Thyroid gland (tissue), 4 donors: Measurements from ENCODE around the gene FSTL4. TPM values are rescaled to one million over a fixed set of nuclear protein-coding genes. Genes with fewer than 3 reads are reported as not detected.

Experiments used
- DNase-seq, 2 donors: peaks; one replicate each; pipeline ENCODE4 v3.0.0-alpha.2; 2019
- H3K27ac ChIP-seq, 3 donors: fragments of 200-600 bp; sonication (generic); 1 replicate in 2 of 3; 2 replicates in 1 of 3; pipeline ENCODE4 v1.5.1; 2016 to 2019; ENCODE audit warnings: mild to moderate bottlenecking in 1 of 3, moderate library complexity in 1 of 3
- H3K27me3 ChIP-seq: fragments of 200-600 bp; sonication (generic); one replicate; pipeline ENCODE4 v1.5.1; 2019
- H3K36me3 ChIP-seq, 2 donors: fragments of 200-600 bp; sonication (generic); one replicate each; pipeline ENCODE4 v1.5.1; 2016 to 2019
- H3K4me1 ChIP-seq, 2 donors: fragments of 200-600 bp; sonication (generic); one replicate each; pipeline ENCODE4 v1.5.1; 2017 to 2019
- H3K4me3 ChIP-seq, 3 donors: fragments of 200-600 bp; sonication (generic); replicated peaks in 1 of 3; 1 replicate in 2 of 3; 2 replicates in 1 of 3; pipeline ENCODE4 v1.5.1; 2016; ENCODE audit warnings: mild to moderate bottlenecking in 1 of 3
- H3K9me3 ChIP-seq: fragments of 200-600 bp; sonication (generic); one replicate; pipeline ENCODE4 v1.5.1; 2017
- CTCF ChIP-seq, 6 experiments: fragments of 200-600 bp in 3 of 6; fragments of 450-650 bp in 3 of 6; sonication (generic) in 3 of 6; IDR thresholded peaks; one replicate each; pipeline ENCODE4 v1.5.1; 2016 to 2019; ENCODE audit warnings: antibody characterized with exemption in 6 of 6, mild to moderate bottlenecking in 2 of 6, inconsistent platforms in 1 of 6, moderate library complexity in 1 of 6
- POLR2A ChIP-seq, 2 donors: fragments of 450-650 bp; IDR thresholded peaks; one replicate each; pipeline ENCODE4 v1.6.1; 2017; ENCODE audit warnings: antibody characterized with exemption in 2 of 2, mild to moderate bottlenecking in 2 of 2, moderate library complexity in 1 of 2
- WGBS, 2 donors: methylation state at CpG; one replicate each; pipeline ENCODE4 v1.1.5; 2017; 5-methylcytosine and 5-hydroxymethylcytosine counted together
- intact Hi-C: fragments of 100-400 bp; cut with DNase I; formaldehyde crosslinking; loops from one replicate; pipeline ENCODE4 v1.15.1; 2023
- total RNA-seq, 4 donors: library from RNA; depleted of rRNA; stranded (reverse); fragments of >200 nt; gene quantifications; one replicate each; pipeline ENCODE4 v1.2.3, GENCODE V29; 2016

Gene FSTL4
- total RNA-seq, 4 donors from 2014 or later = 0.10 to 0.13 TPM; not detected in 2

DNA sequence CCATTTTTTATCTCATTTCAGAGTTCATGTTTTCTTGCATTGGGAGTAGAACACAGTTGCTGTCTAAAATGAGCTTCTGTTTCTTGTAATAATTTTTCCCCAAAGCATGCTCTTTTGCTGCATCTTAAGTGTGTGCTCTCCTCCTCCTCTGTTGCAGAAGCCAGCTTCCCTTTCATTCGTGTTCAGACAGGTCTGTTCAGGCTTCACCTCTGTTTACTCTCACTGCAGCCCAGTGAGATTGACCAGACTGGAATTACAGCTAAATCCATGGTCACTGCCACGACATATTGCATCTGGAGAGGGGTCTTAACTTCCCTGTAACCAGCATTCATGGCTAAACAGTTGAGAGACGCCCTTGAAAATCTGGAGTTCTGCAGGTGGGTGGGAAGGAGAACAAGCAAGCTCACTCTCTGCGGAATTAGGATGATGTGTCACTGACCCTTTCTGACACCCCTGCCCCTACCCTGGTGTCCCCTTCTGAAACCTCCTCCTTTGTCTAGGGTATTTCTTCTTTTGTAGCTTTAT, 223.2 kb downstream of the FSTL4 start:
- Histone ChIP-seq H3K4me3 (no peak overlapping the region), H3K27me3 (no peaks in the 10 kb centered on the region), H3K4me1 (peaks cover 6 to 8% of the 10 kb centered on the region in 2 donors), H3K9me3 (no peaks in the 10 kb centered on the region), H3K36me3 (no peaks in the 10 kb centered on the region), H3K27ac (no peak overlapping the region)
- intact Hi-C loops = no loop called here
- no peak for TF ChIP-seq CTCF (IDR thresholded peaks at IDR 0.05)
- no peak for TF ChIP-seq POLR2A (IDR thresholded peaks at IDR 0.05)
- no peak for DNase-seq
- 55% methylated on average over 4 of the region's 4 CpGs for WGBS, 2 donors

DNA sequence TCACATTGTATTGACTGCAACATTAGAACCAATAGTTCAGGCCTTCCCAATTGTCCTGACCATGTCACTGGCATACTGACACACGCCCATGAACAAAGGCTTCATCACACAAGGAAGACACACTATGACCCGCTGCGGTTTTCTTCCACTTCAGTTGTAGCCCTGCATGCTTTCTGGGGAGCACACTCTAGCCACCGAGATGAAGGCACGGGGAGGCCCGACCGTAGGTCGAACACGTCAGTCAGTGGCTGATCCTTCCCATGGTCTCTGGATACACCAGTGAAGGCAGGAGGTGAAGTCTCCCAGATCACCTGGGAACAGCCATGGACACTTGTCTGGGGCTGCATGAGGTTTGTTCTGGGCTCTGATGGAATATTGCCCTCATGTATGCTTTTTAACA, 224.7 kb downstream of the FSTL4 start:
- no peak for TF ChIP-seq CTCF (IDR thresholded peaks at IDR 0.05)
- no peak for TF ChIP-seq POLR2A (IDR thresholded peaks at IDR 0.05)
- no peak overlapping the region for H3K27ac ChIP-seq
- no peak for DNase-seq
- 89 to 95% methylated on average over 8 to 9 of the region's 9 CpGs for WGBS, 2 donors
- H3K9me3 ChIP-seq = no peaks in the 10 kb centered on the region
- H3K27me3 ChIP-seq = no peaks in the 10 kb centered on the region
- no peaks in the 10 kb centered on the region for H3K36me3 ChIP-seq
- no peak overlapping the region for H3K4me3 ChIP-seq
- peaks cover 6 to 8% of the 10 kb centered on the region in 2 donors for H3K4me1 ChIP-seq
- intact Hi-C loops = no loop called here

GRCh38 chr5:133387091-133387490, 225.2 kb downstream of the FSTL4 start:
- 75 to 93% methylated on average over 4 of the region's 4 CpGs for WGBS, 2 donors
- TF ChIP-seq CTCF (IDR thresholded peaks at IDR 0.05) (no peak), POLR2A (IDR thresholded peaks at IDR 0.05) (no peak)
- no peaks in the 10 kb centered on the region for H3K27me3 ChIP-seq
- no peaks in the 10 kb centered on the region for H3K36me3 ChIP-seq
- peaks cover 6 to 8% of the 10 kb centered on the region in 2 donors for H3K4me1 ChIP-seq
- H3K9me3 ChIP-seq = no peaks in the 10 kb centered on the region
- intact Hi-C loops = no loop called here
- no peak overlapping the region for H3K4me3 ChIP-seq
- no peak overlapping the region for H3K27ac ChIP-seq
- no peak for DNase-seq

DNA sequence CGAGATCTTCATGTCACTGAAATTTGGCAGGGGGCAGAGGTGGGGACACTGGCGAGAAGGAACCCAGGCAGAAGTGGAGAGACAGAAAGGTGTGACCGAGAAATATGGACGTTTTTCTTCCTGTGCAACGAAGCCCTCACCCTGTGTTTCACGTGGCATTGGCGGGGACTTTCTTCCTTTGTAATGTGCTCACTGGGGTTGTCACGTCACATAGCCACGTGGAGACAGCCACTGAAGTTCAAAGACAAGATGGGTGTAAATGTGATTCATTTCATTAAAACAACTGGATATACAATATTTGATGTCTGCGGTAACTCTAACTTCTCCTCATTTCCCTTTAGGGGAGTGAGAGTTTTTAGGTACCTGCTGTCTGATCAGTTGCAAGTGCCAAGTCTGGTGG, 225.7 kb downstream of the FSTL4 start:
- Histone ChIP-seq H3K27me3 (no peaks in the 10 kb centered on the region), H3K4me1 (peaks cover 6 to 8% of the 10 kb centered on the region in 2 donors), H3K36me3 (no peaks in the 10 kb centered on the region), H3K9me3 (no peaks in the 10 kb centered on the region), H3K27ac (no peak overlapping the region), H3K4me3 (no peak overlapping the region)
- intact Hi-C loops = no loop called here
- 78 to 86% methylated on average over 10 of the region's 10 CpGs for WGBS, 2 donors
- no peak for TF ChIP-seq POLR2A (IDR thresholded peaks at IDR 0.05)
- TF ChIP-seq CTCF (IDR thresholded peaks at IDR 0.05) = no peak
- no peak for DNase-seq

GRCh38 chr5:133385346-133385745, 227.0 kb downstream of the FSTL4 start:
- TF ChIP-seq POLR2A (IDR thresholded peaks at IDR 0.05) (no peak), CTCF (IDR thresholded peaks at IDR 0.05) (no peak)
- Histone ChIP-seq H3K4me3 (no peak overlapping the region), H3K4me1 (peaks cover 6 to 8% of the 10 kb centered on the region in 2 donors), H3K27ac (no peak overlapping the region), H3K9me3 (no peaks in the 10 kb centered on the region), H3K36me3 (no peaks in the 10 kb centered on the region), H3K27me3 (no peaks in the 10 kb centered on the region)
- intact Hi-C loops = no loop called here
- 93 to 95% methylated on average over 5 of the region's 5 CpGs for WGBS, 2 donors
- no peak for DNase-seq
